ENCODE results near the gene SLC27A5. TPM values are rescaled to one million over a fixed set of nuclear protein-coding genes. Genes with fewer than 3 reads are reported as not detected.

The SLC27A5 gene
- total and polyA plus RNA-seq, 2 of the 13 experiments (the other 11 are each of a cell fraction or from before 2014, with no cell fraction given) = 30.3 to 40.2 TPM

DNA sequence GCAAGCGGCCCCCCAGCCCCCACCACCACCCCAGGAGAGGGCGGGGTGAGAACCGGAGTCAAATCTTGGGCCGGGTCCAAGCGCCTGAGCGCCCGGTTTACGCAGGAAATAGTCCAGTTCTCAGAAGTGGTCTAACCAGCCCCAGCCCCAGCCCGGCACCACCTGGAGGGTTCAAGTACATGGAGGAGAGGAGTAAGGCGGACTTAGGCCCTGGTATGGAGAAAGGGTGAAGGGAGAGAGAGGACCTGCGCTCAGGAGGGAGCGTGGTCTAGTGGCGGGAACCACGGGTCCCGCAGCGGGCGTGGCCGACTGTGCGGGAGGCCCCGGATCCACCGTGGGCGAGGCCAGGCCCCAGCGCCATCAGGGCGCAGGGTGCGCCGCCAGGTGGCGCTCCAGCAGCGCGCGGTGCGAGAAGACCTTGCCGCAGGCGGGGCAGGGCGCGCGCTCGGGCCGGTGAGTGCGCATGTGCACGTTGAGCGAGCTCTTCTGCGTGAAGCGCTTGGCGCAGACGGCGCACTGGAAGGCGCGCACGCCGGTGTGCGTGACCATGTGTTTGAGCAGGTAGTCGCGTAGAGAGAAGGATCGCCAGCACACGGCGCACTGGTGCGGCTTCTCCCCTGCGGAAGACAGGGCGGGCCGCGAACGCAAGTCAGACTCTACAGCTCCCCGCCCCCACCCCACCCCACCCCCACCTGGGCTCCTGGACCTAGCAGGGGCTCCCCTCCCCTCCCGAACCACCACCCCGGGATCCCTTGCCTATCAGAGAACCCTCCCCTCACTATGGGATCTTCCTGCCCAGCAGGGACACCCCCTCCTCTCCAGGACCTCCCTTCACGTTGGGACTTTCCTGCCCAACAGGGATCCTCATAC is 2.1 kb upstream of the SLC27A5 start (continued):
- TF ChIP-seq ZBTB7A (CRISPR knock-in tag; IDR thresholded peaks at IDR 0.05) (peak; percentile 62; the same call in 1 of the 2 replicates), SIN3B (IDR thresholded peaks at IDR 0.05; ENCODE audit: low read length) (no peak), HDAC6 (IDR thresholded peaks at IDR 0.05; ENCODE audit: low read depth, low read length) (no peak), NCOR1 (IDR thresholded peaks at IDR 0.05; ENCODE audit: borderline replicate concordance, low read length) (no peak), ZSCAN12 (CRISPR knock-in tag; IDR thresholded peaks at IDR 0.05) (no peak), ZNF589 (CRISPR knock-in tag; conservative IDR thresholded peaks at IDR 0.05) (peak; percentile 78; the same call in 1 of the 2 replicates), AKAP8 (CRISPR knock-in tag; IDR thresholded peaks at IDR 0.05) (peak; percentile 99), REPIN1 (CRISPR knock-in tag; IDR thresholded peaks at IDR 0.05; ENCODE audit: borderline replicate concordance, low read depth) (peak; percentile 69), ZNF260 (CRISPR knock-in tag; IDR thresholded peaks at IDR 0.05; ENCODE audit: borderline replicate concordance, low read depth) (no peak), ZNF605 (CRISPR knock-in tag; IDR thresholded peaks at IDR 0.05) (no peak), MBD4 (IDR thresholded peaks at IDR 0.05; ENCODE audit: borderline replicate concordance, low read length) (no peak)
- TF ChIP-seq, protein P1, sequence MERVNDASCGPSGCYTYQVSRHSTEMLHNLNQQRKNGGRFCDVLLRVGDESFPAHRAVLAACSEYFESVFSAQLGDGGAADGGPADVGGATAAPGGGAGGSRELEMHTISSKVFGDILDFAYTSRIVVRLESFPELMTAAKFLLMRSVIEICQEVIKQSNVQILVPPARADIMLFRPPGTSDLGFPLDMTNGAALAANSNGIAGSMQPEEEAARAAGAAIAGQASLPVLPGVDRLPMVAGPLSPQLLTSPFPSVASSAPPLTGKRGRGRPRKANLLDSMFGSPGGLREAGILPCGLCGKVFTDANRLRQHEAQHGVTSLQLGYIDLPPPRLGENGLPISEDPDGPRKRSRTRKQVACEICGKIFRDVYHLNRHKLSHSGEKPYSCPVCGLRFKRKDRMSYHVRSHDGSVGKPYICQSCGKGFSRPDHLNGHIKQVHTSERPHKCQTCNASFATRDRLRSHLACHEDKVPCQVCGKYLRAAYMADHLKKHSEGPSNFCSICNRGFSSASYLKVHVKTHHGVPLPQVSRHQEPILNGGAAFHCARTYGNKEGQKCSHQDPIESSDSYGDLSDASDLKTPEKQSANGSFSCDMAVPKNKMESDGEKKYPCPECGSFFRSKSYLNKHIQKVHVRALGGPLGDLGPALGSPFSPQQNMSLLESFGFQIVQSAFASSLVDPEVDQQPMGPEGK (CRISPR knock-in tag; IDR thresholded peaks at IDR 0.05) = no peak
- TF ChIP-seq, protein P2, sequence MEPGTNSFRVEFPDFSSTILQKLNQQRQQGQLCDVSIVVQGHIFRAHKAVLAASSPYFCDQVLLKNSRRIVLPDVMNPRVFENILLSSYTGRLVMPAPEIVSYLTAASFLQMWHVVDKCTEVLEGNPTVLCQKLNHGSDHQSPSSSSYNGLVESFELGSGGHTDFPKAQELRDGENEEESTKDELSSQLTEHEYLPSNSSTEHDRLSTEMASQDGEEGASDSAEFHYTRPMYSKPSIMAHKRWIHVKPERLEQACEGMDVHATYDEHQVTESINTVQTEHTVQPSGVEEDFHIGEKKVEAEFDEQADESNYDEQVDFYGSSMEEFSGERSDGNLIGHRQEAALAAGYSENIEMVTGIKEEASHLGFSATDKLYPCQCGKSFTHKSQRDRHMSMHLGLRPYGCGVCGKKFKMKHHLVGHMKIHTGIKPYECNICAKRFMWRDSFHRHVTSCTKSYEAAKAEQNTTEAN (CRISPR knock-in tag; conservative IDR thresholded peaks at IDR 0.05) = no peak
- TF ChIP-seq, protein P3, sequence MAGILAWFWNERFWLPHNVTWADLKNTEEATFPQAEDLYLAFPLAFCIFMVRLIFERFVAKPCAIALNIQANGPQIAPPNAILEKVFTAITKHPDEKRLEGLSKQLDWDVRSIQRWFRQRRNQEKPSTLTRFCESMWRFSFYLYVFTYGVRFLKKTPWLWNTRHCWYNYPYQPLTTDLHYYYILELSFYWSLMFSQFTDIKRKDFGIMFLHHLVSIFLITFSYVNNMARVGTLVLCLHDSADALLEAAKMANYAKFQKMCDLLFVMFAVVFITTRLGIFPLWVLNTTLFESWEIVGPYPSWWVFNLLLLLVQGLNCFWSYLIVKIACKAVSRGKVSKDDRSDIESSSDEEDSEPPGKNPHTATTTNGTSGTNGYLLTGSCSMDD (CRISPR knock-in tag; IDR thresholded peaks at IDR 0.05) = no peak
- TF ChIP-seq, protein P4, sequence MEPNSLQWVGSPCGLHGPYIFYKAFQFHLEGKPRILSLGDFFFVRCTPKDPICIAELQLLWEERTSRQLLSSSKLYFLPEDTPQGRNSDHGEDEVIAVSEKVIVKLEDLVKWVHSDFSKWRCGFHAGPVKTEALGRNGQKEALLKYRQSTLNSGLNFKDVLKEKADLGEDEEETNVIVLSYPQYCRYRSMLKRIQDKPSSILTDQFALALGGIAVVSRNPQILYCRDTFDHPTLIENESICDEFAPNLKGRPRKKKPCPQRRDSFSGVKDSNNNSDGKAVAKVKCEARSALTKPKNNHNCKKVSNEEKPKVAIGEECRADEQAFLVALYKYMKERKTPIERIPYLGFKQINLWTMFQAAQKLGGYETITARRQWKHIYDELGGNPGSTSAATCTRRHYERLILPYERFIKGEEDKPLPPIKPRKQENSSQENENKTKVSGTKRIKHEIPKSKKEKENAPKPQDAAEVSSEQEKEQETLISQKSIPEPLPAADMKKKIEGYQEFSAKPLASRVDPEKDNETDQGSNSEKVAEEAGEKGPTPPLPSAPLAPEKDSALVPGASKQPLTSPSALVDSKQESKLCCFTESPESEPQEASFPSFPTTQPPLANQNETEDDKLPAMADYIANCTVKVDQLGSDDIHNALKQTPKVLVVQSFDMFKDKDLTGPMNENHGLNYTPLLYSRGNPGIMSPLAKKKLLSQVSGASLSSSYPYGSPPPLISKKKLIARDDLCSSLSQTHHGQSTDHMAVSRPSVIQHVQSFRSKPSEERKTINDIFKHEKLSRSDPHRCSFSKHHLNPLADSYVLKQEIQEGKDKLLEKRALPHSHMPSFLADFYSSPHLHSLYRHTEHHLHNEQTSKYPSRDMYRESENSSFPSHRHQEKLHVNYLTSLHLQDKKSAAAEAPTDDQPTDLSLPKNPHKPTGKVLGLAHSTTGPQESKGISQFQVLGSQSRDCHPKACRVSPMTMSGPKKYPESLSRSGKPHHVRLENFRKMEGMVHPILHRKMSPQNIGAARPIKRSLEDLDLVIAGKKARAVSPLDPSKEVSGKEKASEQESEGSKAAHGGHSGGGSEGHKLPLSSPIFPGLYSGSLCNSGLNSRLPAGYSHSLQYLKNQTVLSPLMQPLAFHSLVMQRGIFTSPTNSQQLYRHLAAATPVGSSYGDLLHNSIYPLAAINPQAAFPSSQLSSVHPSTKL (CRISPR knock-in tag; IDR thresholded peaks at IDR 0.05) = peak; percentile 24; the same call in 1 of the 2 replicates
- TF ChIP-seq, protein P5, sequence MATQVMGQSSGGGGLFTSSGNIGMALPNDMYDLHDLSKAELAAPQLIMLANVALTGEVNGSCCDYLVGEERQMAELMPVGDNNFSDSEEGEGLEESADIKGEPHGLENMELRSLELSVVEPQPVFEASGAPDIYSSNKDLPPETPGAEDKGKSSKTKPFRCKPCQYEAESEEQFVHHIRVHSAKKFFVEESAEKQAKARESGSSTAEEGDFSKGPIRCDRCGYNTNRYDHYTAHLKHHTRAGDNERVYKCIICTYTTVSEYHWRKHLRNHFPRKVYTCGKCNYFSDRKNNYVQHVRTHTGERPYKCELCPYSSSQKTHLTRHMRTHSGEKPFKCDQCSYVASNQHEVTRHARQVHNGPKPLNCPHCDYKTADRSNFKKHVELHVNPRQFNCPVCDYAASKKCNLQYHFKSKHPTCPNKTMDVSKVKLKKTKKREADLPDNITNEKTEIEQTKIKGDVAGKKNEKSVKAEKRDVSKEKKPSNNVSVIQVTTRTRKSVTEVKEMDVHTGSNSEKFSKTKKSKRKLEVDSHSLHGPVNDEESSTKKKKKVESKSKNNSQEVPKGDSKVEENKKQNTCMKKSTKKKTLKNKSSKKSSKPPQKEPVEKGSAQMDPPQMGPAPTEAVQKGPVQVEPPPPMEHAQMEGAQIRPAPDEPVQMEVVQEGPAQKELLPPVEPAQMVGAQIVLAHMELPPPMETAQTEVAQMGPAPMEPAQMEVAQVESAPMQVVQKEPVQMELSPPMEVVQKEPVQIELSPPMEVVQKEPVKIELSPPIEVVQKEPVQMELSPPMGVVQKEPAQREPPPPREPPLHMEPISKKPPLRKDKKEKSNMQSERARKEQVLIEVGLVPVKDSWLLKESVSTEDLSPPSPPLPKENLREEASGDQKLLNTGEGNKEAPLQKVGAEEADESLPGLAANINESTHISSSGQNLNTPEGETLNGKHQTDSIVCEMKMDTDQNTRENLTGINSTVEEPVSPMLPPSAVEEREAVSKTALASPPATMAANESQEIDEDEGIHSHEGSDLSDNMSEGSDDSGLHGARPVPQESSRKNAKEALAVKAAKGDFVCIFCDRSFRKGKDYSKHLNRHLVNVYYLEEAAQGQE (IDR thresholded peaks at IDR 0.05; ENCODE audit: borderline replicate concordance in 1 of 2, low read depth in 1 of 2, low read length in 2 of 2) = no peak

Data from HepG2 (cell line).